Endodermal cell (in vitro differentiated cells): ENCODE measurements around the gene ZNF280C. TPM values are rescaled to one million over a fixed set of nuclear protein-coding genes. Genes with fewer than 3 reads are reported as not detected.

Experiments
- DNase-seq: peaks from one replicate; pipeline ENCODE4 v3.0.0-alpha.2; 2017
- H3K27ac ChIP-seq: 2 replicates; pipeline ENCODE4 v1.5.1; 2013; ENCODE audit warnings: mild to moderate bottlenecking, low read depth, low read length, moderate library complexity
- H3K27me3 ChIP-seq: 2 replicates; pipeline ENCODE4 v1.6.1; 2013; ENCODE audit warnings: mild to moderate bottlenecking, low read length, moderate library complexity; ENCODE audit not compliant: insufficient read depth, control insufficient read depth, poor library complexity, severe bottlenecking
- H3K36me3 ChIP-seq: 2 replicates; pipeline ENCODE4 v1.7.0; 2013; ENCODE audit warnings: mild to moderate bottlenecking, low read length, moderate library complexity; ENCODE audit not compliant: control insufficient read depth, insufficient read depth
- H3K4me1 ChIP-seq: one replicate; pipeline ENCODE4 v1.7.0; 2013; ENCODE audit warnings: low read length; ENCODE audit not compliant: control insufficient read depth, insufficient read depth
- H3K4me3 ChIP-seq: 2 replicates; pipeline ENCODE4 v1.5.1; 2013; ENCODE audit warnings: mild to moderate bottlenecking, low read length, moderate library complexity
- H3K9ac ChIP-seq: 2 replicates; pipeline ENCODE4 v1.6.1; 2013; ENCODE audit warnings: mild to moderate bottlenecking, low read length, moderate library complexity; ENCODE audit not compliant: poor library complexity, severe bottlenecking; ENCODE audit errors: extremely low read depth
- H3K9me3 ChIP-seq: 2 replicates; pipeline ENCODE4 v1.6.1; 2013; ENCODE audit warnings: mild to moderate bottlenecking, low read length, moderate library complexity; ENCODE audit not compliant: control insufficient read depth
- H3K27ac Mint-ChIP-seq: 2 replicates; pipeline ENCODE4 v1.8.0; 2020; ENCODE audit warnings: mixed read lengths
- H3K27me3 Mint-ChIP-seq: 2 replicates; pipeline ENCODE4 v1.8.0; 2021; ENCODE audit warnings: mild to moderate bottlenecking, mixed read lengths; ENCODE audit not compliant: insufficient read depth
- H3K36me3 Mint-ChIP-seq: 2 replicates; pipeline ENCODE4 v1.8.0; 2020; ENCODE audit warnings: low read depth, mixed read lengths
- H3K4me1 Mint-ChIP-seq: 2 replicates; pipeline ENCODE4 v1.8.0; 2020; ENCODE audit warnings: mixed read lengths
- H3K4me3 Mint-ChIP-seq: 2 replicates; pipeline ENCODE4 v1.8.0; 2020; ENCODE audit warnings: mild to moderate bottlenecking, moderate library complexity, mixed read lengths
- H3K9me3 Mint-ChIP-seq: 2 replicates; pipeline ENCODE4 v1.8.0; 2020; ENCODE audit warnings: mild to moderate bottlenecking, mixed read lengths
- CTCF ChIP-seq: fragments of 200-600 bp; sonication (generic); conservative IDR thresholded peaks from 2 replicates; pipeline ENCODE4 v1.5.0; 2021; ENCODE audit warnings: antibody characterized with exemption, mild to moderate bottlenecking
- WGBS, 2 experiments: methylation state at CpG; one replicate each; pipeline versions ENCODE4 v1.1.5 to v1.1.7; 2013; ENCODE audit warnings: missing lambda C conversion rate in 2 of 2, mixed read lengths in 1 of 2; ENCODE audit not compliant: insufficient coverage in 1 of 2, insufficient read length in 1 of 2; 5-methylcytosine and 5-hydroxymethylcytosine counted together
- total RNA-seq, 2 donors: library from RNA; stranded (reverse); fragmentation: NEBNext Ultra II Directional in 1 of 2; extraction: Animal tissue kit (Norgen Biotek cat#: 25700) in 1 of 2; gene quantifications; 2 replicates in 1 of 2; 3 replicates in 1 of 2; pipeline ENCODE4 v1.2.1, GENCODE V29; 2021

The ZNF280C gene
- total RNA-seq, 2 donors from 2014 or later = 15.4 to 15.7 TPM

DNA sequence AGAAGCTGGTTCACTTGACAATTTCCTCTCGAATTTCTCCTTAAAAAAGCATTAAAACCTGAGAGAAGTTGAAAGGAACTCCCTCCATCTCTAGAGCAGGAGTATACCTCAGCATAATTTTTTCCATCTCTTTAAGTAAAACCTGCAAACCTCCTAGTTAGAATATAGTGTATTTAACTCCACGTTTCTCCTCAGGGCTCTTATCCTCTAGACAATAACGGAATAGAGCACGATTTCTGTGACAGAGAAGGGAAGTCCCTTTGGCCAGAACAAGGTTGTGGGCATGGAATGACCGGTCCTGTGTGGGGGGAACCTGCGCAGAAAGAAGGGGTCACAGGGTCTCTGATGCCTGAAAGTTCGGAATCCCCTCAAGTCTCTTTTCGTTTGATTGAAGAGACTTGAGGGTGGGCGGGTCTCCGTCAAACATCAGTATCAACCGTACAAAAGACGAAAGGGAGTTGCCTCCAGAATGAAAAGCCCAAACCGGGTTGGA, 697 bp downstream of the ZNF280C start:
- Mint-ChIP-seq H3K27ac (peak overlapping the region; percentile 90), H3K9me3 (peaks cover 33% of the 10 kb centered on the region), H3K36me3 (no peaks in the 10 kb centered on the region), H3K4me3 (peak overlapping the region; percentile 94), H3K27me3 (peaks cover 3% of the 10 kb centered on the region), H3K4me1 (peaks cover 5% of the 10 kb centered on the region)
- Histone ChIP-seq H3K9me3 (no peaks in the 10 kb centered on the region), H3K36me3 (no peaks in the 10 kb centered on the region), H3K9ac (peak overlapping the region; percentile 78), H3K27ac (peak overlapping the region; percentile 94), H3K4me1 (no peaks in the 10 kb centered on the region), H3K4me3 (peak overlapping the region; percentile 92), H3K27me3 (no peaks in the 10 kb centered on the region)
- peak; percentile 46 for DNase-seq
- TF ChIP-seq CTCF = no peak
- 0 to 3% methylated on average over 5 to 13 of the region's 13 CpGs for WGBS, 2 experiments

DNA sequence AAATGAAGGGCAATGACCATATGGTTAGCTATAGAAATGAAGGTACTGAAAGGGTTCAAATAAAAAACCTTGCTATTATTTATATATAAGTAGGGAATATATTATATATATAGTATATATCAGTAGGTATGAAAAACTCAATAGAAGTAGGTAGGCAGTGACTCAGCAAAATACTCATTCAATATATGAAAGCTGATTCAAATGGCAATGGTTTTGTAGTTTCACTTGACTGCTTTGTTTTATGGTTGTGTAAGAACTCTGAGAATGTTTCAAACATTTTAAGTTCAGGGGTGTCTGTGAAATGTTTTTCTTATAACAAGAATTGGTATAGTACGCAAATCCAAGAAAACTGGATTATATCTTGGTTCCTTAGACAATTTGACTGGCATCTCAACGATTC, 4.1 kb downstream of the ZNF280C start:
- no peaks in the 10 kb centered on the region for H3K9me3 ChIP-seq
- H3K4me3 ChIP-seq = no peak overlapping the region
- H3K27ac Mint-ChIP-seq = no peak overlapping the region
- no peak overlapping the region for H3K4me3 Mint-ChIP-seq
- DNase-seq = no peak
- no peak overlapping the region for H3K9ac ChIP-seq
- H3K4me1 Mint-ChIP-seq = peaks cover 5% of the 10 kb centered on the region
- H3K27me3 Mint-ChIP-seq = peaks cover 3% of the 10 kb centered on the region
- peaks cover 24% of the 10 kb centered on the region for H3K9me3 Mint-ChIP-seq
- 100% methylated on average over 2 of the region's 2 CpGs; no CpG with 5 or more reads in 1 of the 2 experiments for WGBS, 2 experiments
- H3K27ac ChIP-seq = no peak overlapping the region
- peaks cover 4% of the 10 kb centered on the region for H3K36me3 Mint-ChIP-seq
- H3K27me3 ChIP-seq = no peaks in the 10 kb centered on the region
- H3K36me3 ChIP-seq = no peaks in the 10 kb centered on the region
- H3K4me1 ChIP-seq = no peaks in the 10 kb centered on the region
- TF ChIP-seq CTCF = no peak

GRCh38 chrX:130263016-130263415, 5.7 kb downstream of the ZNF280C start:
- Histone ChIP-seq H3K4me3 (no peak overlapping the region), H3K36me3 (no peaks in the 10 kb centered on the region), H3K9ac (no peak overlapping the region), H3K9me3 (no peaks in the 10 kb centered on the region), H3K27ac (no peak overlapping the region), H3K27me3 (no peaks in the 10 kb centered on the region), H3K4me1 (no peaks in the 10 kb centered on the region)
- H3K27me3 Mint-ChIP-seq = no peaks in the 10 kb centered on the region
- no peak for DNase-seq
- peaks cover 13% of the 10 kb centered on the region for H3K36me3 Mint-ChIP-seq
- H3K4me1 Mint-ChIP-seq = peaks cover 5% of the 10 kb centered on the region
- H3K27ac Mint-ChIP-seq = no peak overlapping the region
- no peak overlapping the region for H3K4me3 Mint-ChIP-seq
- peaks cover 17% of the 10 kb centered on the region for H3K9me3 Mint-ChIP-seq
- no peak for TF ChIP-seq CTCF
